Measurements from ENCODE around the gene POMGNT1. TPM values are rescaled to one million over a fixed set of nuclear protein-coding genes. Genes with fewer than 3 reads are reported as not detected.

POMGNT1 gene
- total and polyA plus RNA-seq, 8 donors = 2.9 to 47.3 (median 36.2) TPM

DNA sequence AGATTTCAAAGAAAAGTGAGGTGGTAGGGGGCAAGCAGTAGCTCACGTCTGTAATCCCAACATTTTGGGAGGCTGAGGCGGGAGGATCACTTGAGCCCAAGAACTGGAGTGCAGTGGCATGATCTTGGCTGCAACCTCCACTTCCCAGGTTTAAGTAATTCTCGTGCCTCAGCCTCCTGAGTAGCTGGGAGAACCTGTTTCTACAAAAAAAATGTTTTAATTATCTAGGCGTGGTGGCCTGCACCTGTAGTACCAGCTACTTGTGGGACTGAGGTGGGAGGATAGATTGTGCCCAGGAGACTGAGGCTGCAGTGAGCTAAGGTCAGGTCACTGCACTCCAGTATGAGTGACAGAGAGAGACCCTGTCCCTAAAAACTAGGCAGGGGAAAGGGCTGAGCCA lies 25.9 kb downstream of the POMGNT1 start:
- intact Hi-C loops (cut with DNase I; ENCODE audit: low total_unique reads) = no loop called here
- no peak for DNase-seq
- H3K27ac ChIP-seq = peak overlapping the region; percentile 16 to 83 (median 71)

DNA sequence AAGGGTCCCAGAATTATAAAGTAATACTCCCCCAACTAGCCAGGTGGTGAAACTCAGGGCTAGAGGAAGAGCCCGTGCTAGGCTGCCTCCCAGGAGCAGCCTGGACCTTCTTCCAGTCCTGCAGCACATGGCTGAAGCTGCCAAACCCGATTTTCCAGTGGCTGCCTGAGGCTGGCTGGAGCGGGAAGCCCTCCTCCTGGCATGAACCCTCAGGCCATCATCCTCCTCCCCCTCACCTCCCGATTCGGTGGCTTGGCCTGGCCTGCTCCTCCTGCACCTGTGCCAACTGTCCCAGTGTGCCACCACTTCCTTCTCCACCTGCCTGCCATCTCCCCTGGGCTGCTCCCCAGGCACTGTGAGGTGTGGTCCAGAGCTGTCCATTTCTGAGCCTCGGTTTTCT lies 26.4 kb downstream of the POMGNT1 start:
- H3K9me3 ChIP-seq = no peaks in the 10 kb centered on the region
- DNase-seq = peak; percentile 86 to 95
- H3K4me1 ChIP-seq = peaks cover 37 to 59% (median 48%) of the 10 kb centered on the region in 4 donors
- intact Hi-C loops (cut with DNase I; ENCODE audit: low total_unique reads) = no loop called here
- H3K4me3 ChIP-seq = no peak overlapping the region
- H3K27me3 ChIP-seq = peaks cover 0 to 14% (median 0%) of the 10 kb centered on the region in 3 donors
- peak in 2 of 3 donors; percentile 46 to 74 for TF ChIP-seq POLR2AphosphoS5 (IDR thresholded peaks at IDR 0.05)
- TF ChIP-seq EP300 (IDR thresholded peaks at IDR 0.05) = no peak
- WGBS, 5 donors = 32 to 39% (median 34%) methylated on average over 4 to 6 of the region's 6 CpGs
- H3K27ac ChIP-seq = peak overlapping the region; percentile 6 to 83 (median 71)
- no peaks in the 10 kb centered on the region for H3K36me3 ChIP-seq

More for the DNA sequence above, 25.9 kb downstream of the POMGNT1 start:
- peaks cover 0 to 10% (median 0%) of the 10 kb centered on the region in 3 donors for H3K27me3 ChIP-seq
- no peaks in the 10 kb centered on the region for H3K9me3 ChIP-seq
- no peak for TF ChIP-seq EP300 (IDR thresholded peaks at IDR 0.05)
- TF ChIP-seq POLR2AphosphoS5 (IDR thresholded peaks at IDR 0.05) = no peak
- TF ChIP-seq, protein P1, sequence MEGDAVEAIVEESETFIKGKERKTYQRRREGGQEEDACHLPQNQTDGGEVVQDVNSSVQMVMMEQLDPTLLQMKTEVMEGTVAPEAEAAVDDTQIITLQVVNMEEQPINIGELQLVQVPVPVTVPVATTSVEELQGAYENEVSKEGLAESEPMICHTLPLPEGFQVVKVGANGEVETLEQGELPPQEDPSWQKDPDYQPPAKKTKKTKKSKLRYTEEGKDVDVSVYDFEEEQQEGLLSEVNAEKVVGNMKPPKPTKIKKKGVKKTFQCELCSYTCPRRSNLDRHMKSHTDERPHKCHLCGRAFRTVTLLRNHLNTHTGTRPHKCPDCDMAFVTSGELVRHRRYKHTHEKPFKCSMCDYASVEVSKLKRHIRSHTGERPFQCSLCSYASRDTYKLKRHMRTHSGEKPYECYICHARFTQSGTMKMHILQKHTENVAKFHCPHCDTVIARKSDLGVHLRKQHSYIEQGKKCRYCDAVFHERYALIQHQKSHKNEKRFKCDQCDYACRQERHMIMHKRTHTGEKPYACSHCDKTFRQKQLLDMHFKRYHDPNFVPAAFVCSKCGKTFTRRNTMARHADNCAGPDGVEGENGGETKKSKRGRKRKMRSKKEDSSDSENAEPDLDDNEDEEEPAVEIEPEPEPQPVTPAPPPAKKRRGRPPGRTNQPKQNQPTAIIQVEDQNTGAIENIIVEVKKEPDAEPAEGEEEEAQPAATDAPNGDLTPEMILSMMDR (IDR thresholded peaks at IDR 0.05) = no peak
- H3K36me3 ChIP-seq = no peaks in the 10 kb centered on the region
- WGBS, 5 donors = 52 to 73% (median 66%) methylated on average over 4 of the region's 4 CpGs
- no peak overlapping the region for H3K4me3 ChIP-seq
- peaks cover 34 to 55% (median 43%) of the 10 kb centered on the region in 4 donors for H3K4me1 ChIP-seq

DNA sequence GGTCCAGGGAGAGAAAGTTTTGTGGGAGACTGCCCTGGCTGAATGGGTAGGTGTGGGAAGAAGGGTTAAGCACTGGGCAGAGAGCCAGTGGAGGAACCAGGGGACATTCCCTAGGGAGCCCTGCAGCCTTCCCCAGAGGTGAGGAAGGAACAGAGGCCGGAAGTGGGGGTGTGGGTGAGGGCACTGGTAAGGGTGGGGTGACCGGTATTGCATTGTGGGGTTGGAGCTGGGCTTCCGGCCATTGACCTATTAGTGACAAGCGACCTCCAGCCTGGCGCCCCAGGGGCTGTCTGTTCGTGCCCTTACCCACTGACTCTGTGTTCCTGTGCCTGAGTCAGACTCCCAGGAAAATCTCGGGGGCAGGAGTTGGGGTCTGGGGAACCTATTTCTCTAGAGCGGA lies 26.9 kb downstream of the POMGNT1 start:
- TF ChIP-seq POLR2A (IDR thresholded peaks at IDR 0.05) = no peak
- TF ChIP-seq POLR2AphosphoS5 (IDR thresholded peaks at IDR 0.05) = no peak
- TF ChIP-seq EP300 (IDR thresholded peaks at IDR 0.05) = no peak
- TF ChIP-seq, protein P1 (IDR thresholded peaks at IDR 0.05) = no peak
- peak overlapping the region; percentile 6 to 83 (median 71) for H3K27ac ChIP-seq
- no peaks in the 10 kb centered on the region for H3K9me3 ChIP-seq
- WGBS, 5 donors = 56 to 76% (median 65%) methylated on average over 8 of the region's 8 CpGs
- H3K36me3 ChIP-seq = no peaks in the 10 kb centered on the region
- no peak overlapping the region for H3K4me3 ChIP-seq
- intact Hi-C loops (cut with DNase I; ENCODE audit: low total_unique reads) = no loop called here
- peaks cover 0 to 19% (median 0%) of the 10 kb centered on the region in 3 donors for H3K27me3 ChIP-seq
- H3K4me1 ChIP-seq = peaks cover 42 to 64% (median 53%) of the 10 kb centered on the region in 4 donors
- peak in 1 of 2 donors; percentile 68 for DNase-seq

DNA sequence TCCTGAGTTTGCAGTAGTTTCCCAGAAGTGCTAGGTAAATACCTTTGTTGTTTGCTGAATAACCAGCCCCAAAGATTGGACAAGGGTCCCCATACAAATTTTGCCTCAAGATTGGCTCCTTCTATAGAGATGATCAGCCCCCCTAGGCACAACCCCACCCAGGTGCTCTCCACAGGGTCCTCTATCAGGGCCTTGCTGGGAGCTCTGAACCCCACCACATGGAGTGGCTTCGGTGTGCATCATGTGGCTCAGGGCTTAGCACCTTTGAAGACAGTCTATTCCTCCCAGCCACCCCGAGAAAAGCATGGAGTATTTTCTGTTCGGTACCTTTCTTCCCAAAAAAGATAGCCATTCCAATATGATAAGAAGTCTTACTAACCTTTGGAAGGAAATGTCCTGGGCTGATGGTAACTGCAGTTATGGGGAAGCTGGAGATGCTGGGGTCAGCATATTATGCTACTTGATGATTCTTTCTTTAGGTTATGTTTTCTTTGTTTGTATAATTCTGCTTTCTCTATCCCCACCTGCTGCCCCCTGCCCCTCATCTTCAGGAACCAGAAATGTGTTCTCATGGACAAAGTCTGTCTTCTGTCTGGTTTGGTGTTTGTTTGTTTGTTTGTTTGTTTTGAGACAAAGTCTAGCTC lies 28.3 kb downstream of the POMGNT1 start:
- WGBS, 5 donors = 82 to 92% (median 87%) methylated on average over 3 of the region's 3 CpGs
- Histone ChIP-seq H3K27ac (peak overlapping the region in 2 of 5 donors; percentile 82 to 83), H3K4me3 (no peak overlapping the region), H3K9me3 (no peaks in the 10 kb centered on the region), H3K36me3 (no peaks in the 10 kb centered on the region), H3K4me1 (peaks cover 37 to 61% (median 51%) of the 10 kb centered on the region in 4 donors), H3K27me3 (peaks cover 0 to 23% (median 0%) of the 10 kb centered on the region in 3 donors)
- intact Hi-C loops (cut with DNase I; ENCODE audit: low total_unique reads) = no loop called here
- TF ChIP-seq EP300 (IDR thresholded peaks at IDR 0.05) = no peak
- TF ChIP-seq POLR2A (IDR thresholded peaks at IDR 0.05) = no peak
- TF ChIP-seq, protein P1 (IDR thresholded peaks at IDR 0.05) = no peak
- no peak for TF ChIP-seq POLR2AphosphoS5 (IDR thresholded peaks at IDR 0.05)
- no peak for DNase-seq

DNA sequence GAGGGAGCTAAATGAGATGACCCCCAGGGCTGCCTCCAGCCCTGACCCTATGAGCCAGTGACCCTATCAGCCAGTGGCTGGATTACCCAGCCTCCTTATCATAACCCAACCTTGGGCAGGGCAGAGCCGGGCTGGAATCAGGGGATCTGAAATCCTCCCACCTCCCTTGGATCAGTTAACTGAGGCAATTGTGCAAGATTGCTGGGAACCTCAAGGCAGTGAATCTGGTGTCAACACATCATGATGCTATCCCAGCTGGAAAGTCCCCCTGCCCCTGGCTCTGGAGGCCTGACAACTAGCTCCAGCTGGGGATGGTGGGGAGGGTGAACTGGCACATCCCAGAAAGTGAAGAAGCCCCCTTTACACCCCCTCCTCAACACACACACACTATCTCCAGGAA lies 29.8 kb downstream of the POMGNT1 start:
- peak in 1 of 2 donors; percentile 14 for DNase-seq
- intact Hi-C loops (cut with DNase I; ENCODE audit: low total_unique reads) = no loop called here
- peak overlapping the region in 1 of 5 donors; percentile 83 for H3K27ac ChIP-seq
- no peaks in the 10 kb centered on the region for H3K9me3 ChIP-seq
- no peak overlapping the region for H3K4me3 ChIP-seq
- H3K36me3 ChIP-seq = no peaks in the 10 kb centered on the region
- WGBS, 5 donors = 53 to 71% (median 68%) methylated on average over 1 of the region's 1 CpG
- peaks cover 23 to 46% (median 37%) of the 10 kb centered on the region in 4 donors for H3K4me1 ChIP-seq
- H3K27me3 ChIP-seq = peaks cover 0 to 23% (median 0%) of the 10 kb centered on the region in 3 donors
- TF ChIP-seq POLR2A (IDR thresholded peaks at IDR 0.05) = no peak
- TF ChIP-seq POLR2AphosphoS5 (IDR thresholded peaks at IDR 0.05) = no peak
- TF ChIP-seq, protein P1 (IDR thresholded peaks at IDR 0.05) = no peak
- TF ChIP-seq EP300 (IDR thresholded peaks at IDR 0.05) = no peak
